Hepatocyte (in vitro differentiated cells): ENCODE data around the gene ANKRD31. TPM values are rescaled to one million over a fixed set of nuclear protein-coding genes. Genes with fewer than 3 reads are reported as not detected.
"Not testable (repeated sequence)": the region's sequence is repeated elsewhere in the genome, so short reads cannot be mapped to it uniquely, and the experiment has no call there.

Experiments
- DNase-seq: peaks from one replicate; pipeline ENCODE4 v3.0.0-alpha.2; 2016; ENCODE audit warnings: low spot score
- H2AFZ ChIP-seq: fragments of 200-600 bp; sonication (generic); 2 replicates; pipeline ENCODE4 v1.6.0; 2016; ENCODE audit warnings: antibody characterized with exemption, mild to moderate bottlenecking
- H3K27ac ChIP-seq: fragments of 200-600 bp; sonication (generic); 2 replicates; pipeline ENCODE4 v1.5.1; 2016; ENCODE audit warnings: mild to moderate bottlenecking
- H3K27me3 ChIP-seq: fragments of 200-600 bp; sonication (generic); 2 replicates; pipeline ENCODE4 v1.6.1; 2016
- H3K36me3 ChIP-seq: fragments of 200-600 bp; sonication (generic); replicated peaks from 2 replicates; pipeline ENCODE4 v1.5.1; 2016; ENCODE audit warnings: low read depth; ENCODE audit not compliant: insufficient read depth
- H3K4me1 ChIP-seq: fragments of 200-600 bp; sonication (generic); 2 replicates; pipeline ENCODE4 v1.5.1; 2016; ENCODE audit warnings: mild to moderate bottlenecking, moderate library complexity; ENCODE audit not compliant: insufficient read depth
- H3K4me2 ChIP-seq: fragments of 200-600 bp; sonication (generic); 2 replicates; pipeline ENCODE4 v1.6.0; 2016
- H3K4me3 ChIP-seq: fragments of 200-600 bp; sonication (generic); 2 replicates; pipeline ENCODE4 v1.5.1; 2016; ENCODE audit warnings: mild to moderate bottlenecking
- H3K79me2 ChIP-seq: fragments of 200-600 bp; sonication (generic); 2 replicates; pipeline ENCODE4 v1.6.0; 2017; ENCODE audit warnings: mild to moderate bottlenecking
- H3K9me2 ChIP-seq: fragments of 200-600 bp; sonication (generic); replicated peaks from 2 replicates; pipeline ENCODE4 v1.6.0; 2017; ENCODE audit warnings: mild to moderate bottlenecking; ENCODE audit not compliant: insufficient read depth
- H3K9me3 ChIP-seq: fragments of 200-600 bp; sonication (generic); 2 replicates; pipeline ENCODE4 v1.5.1; 2016; ENCODE audit warnings: low read depth, mild to moderate bottlenecking
- H4K20me1 ChIP-seq: fragments of 200-600 bp; sonication (generic); 2 replicates; pipeline ENCODE4 v1.6.0; 2016; ENCODE audit warnings: mild to moderate bottlenecking; ENCODE audit not compliant: insufficient read depth, poor library complexity, severe bottlenecking
- CTCF ChIP-seq: fragments of 200-600 bp; sonication (generic); IDR thresholded peaks from 2 replicates; pipeline ENCODE4 v1.5.1; 2016; ENCODE audit warnings: antibody characterized with exemption, mild to moderate bottlenecking; ENCODE audit not compliant: poor library complexity
- EZH2 ChIP-seq: fragments of 200-600 bp; sonication (generic); IDR thresholded peaks from 2 replicates; pipeline ENCODE4 v1.6.1; 2016; ENCODE audit warnings: antibody characterized with exemption, mild to moderate bottlenecking, borderline replicate concordance
- EZH2phosphoT487 ChIP-seq: fragments of 200-600 bp; sonication (generic); IDR thresholded peaks from one replicate; pipeline ENCODE4 v1.6.1; 2018; ENCODE audit warnings: antibody characterized with exemption, mild to moderate bottlenecking, low read depth, moderate library complexity; ENCODE audit not compliant: unreplicated experiment, severe bottlenecking
- WGBS: methylation state at CpG from one replicate; pipeline ENCODE4 v1.1.6; 2016; ENCODE audit warnings: low lambda C conversion rate; ENCODE audit errors: missing lambda C conversion rate; 5-methylcytosine and 5-hydroxymethylcytosine counted together
- polyA plus RNA-seq: library from polyadenylated mRNA; unstranded; fragments of >200 nt; fragmentation: Nextera tagmentation; extraction: Ambion mirVana; gene quantifications from 2 replicates; pipeline ENCODE4 v1.2.1, GENCODE V29; 2016
- total RNA-seq: library from RNA; depleted of rRNA; stranded (reverse); fragments of >200 nt; gene quantifications from 2 replicates; pipeline ENCODE4 v1.2.3, GENCODE V29; 2014

ANKRD31 gene
- total and polyA plus RNA-seq, 2 experiments from 2014 or later = 0.19 to 0.47 TPM

- H3K9me3 ChIP-seq = no peaks in the 10 kb centered on the region
- no peak overlapping the region for H3K4me3 ChIP-seq
- no peak overlapping the region for H2AFZ ChIP-seq
- no peaks in the 10 kb centered on the region for H3K79me2 ChIP-seq
- no peaks in the 10 kb centered on the region for H4K20me1 ChIP-seq
- H3K27ac ChIP-seq = no peak overlapping the region
- no peaks in the 10 kb centered on the region for H3K4me1 ChIP-seq
- no peaks in the 10 kb centered on the region for H3K9me2 ChIP-seq
- no peak overlapping the region for H3K4me2 ChIP-seq
- no peak for TF ChIP-seq EZH2phosphoT487
- TF ChIP-seq EZH2 = no peak
- no peak for TF ChIP-seq CTCF
- no peaks in the 10 kb centered on the region for H3K36me3 ChIP-seq
- DNase-seq = no peak
- 72% methylated on average over 3 of the region's 3 CpGs for WGBS
- no peaks in the 10 kb centered on the region for H3K27me3 ChIP-seq
Observed at GRCh38 chr5:75275756-75276155, 39.1 kb upstream of the ANKRD31 start.

- Histone ChIP-seq H3K79me2 (no peaks in the 10 kb centered on the region), H3K27me3 (no peaks in the 10 kb centered on the region), H3K4me1 (no peaks in the 10 kb centered on the region), H3K4me3 (no peak overlapping the region), H2AFZ (no peak overlapping the region), H3K4me2 (no peak overlapping the region), H4K20me1 (no peaks in the 10 kb centered on the region), H3K27ac (no peak overlapping the region), H3K36me3 (no peaks in the 10 kb centered on the region), H3K9me3 (no peaks in the 10 kb centered on the region), H3K9me2 (no peaks in the 10 kb centered on the region)
- no peak for DNase-seq
- 52% methylated on average over 1 of the region's 1 CpG for WGBS
- TF ChIP-seq EZH2phosphoT487 (no peak), CTCF (no peak), EZH2 (no peak)
Observed at GRCh38 chr5:75275147-75275546, 38.5 kb upstream of the ANKRD31 start.

GRCh38 chr5:75274486-75274885 lies 37.8 kb upstream of the ANKRD31 start:
- Histone ChIP-seq H2AFZ (no peak overlapping the region), H3K36me3 (no peaks in the 10 kb centered on the region), H3K27me3 (no peaks in the 10 kb centered on the region), H3K4me1 (no peaks in the 10 kb centered on the region), H3K79me2 (no peaks in the 10 kb centered on the region), H3K9me3 (no peaks in the 10 kb centered on the region), H4K20me1 (no peaks in the 10 kb centered on the region), H3K4me2 (no peak overlapping the region), H3K9me2 (no peaks in the 10 kb centered on the region), H3K4me3 (no peak overlapping the region), H3K27ac (no peak overlapping the region)
- no peak for TF ChIP-seq EZH2
- no peak for TF ChIP-seq CTCF
- DNase-seq = no peak
- 93% methylated on average over 1 of the region's 1 CpG for WGBS

GRCh38 chr5:75270605-75271004 lies 33.9 kb upstream of the ANKRD31 start:
- not testable (repeated sequence) for H3K27ac ChIP-seq, H2AFZ ChIP-seq, H3K36me3 ChIP-seq, H3K79me2 ChIP-seq, H3K4me2 ChIP-seq, H3K9me2 ChIP-seq, H3K9me3 ChIP-seq, H3K4me1 ChIP-seq, DNase-seq, H3K27me3 ChIP-seq, H4K20me1 ChIP-seq, H3K4me3 ChIP-seq
- WGBS = no CpG with 5 or more reads among the region's 31 CpGs
